Gastrocnemius medialis (tissue), 4 donors: ENCODE data around the gene GTF2I. TPM values are rescaled to one million over a fixed set of nuclear protein-coding genes. Genes with fewer than 3 reads are reported as not detected.
"Not testable (repeated sequence)": the region's sequence is repeated elsewhere in the genome, so short reads cannot be mapped to it uniquely, and the experiment has no call there.

ENCODE experiments used
- ATAC-seq, 2 donors: fragments of 150-250 bp; one replicate each; pipeline ENCODE4 v1.9.1; 2016
- DNase-seq, 2 donors: peaks; one replicate each; pipeline ENCODE4 v3.0.0-alpha.2; 2019
- H3K27ac ChIP-seq, 4 donors: fragments of 200-600 bp; sonication (generic); 1 replicate in 1 of 4; 2 replicates in 3 of 4; pipeline ENCODE4 v1.5.1; 2016 to 2018; ENCODE audit warnings: mild to moderate bottlenecking in 2 of 4, moderate library complexity in 1 of 4
- H3K27me3 ChIP-seq, 3 donors: fragments of 200-600 bp; sonication (generic) in 2 of 3; 1 replicate in 1 of 3; 2 replicates in 2 of 3; pipeline versions ENCODE4 v1.5.1 to v1.6.0; 2016 to 2019; ENCODE audit warnings: mild to moderate bottlenecking in 1 of 3, moderate library complexity in 1 of 3
- H3K36me3 ChIP-seq, 2 donors: fragments of 200-600 bp; sonication (generic) in 1 of 2; one replicate each; pipeline ENCODE4 v1.5.1; 2017 to 2018
- H3K4me1 ChIP-seq, 2 donors: fragments of 200-600 bp; sonication (generic) in 1 of 2; one replicate each; pipeline ENCODE4 v1.5.1; 2016 to 2017; ENCODE audit warnings: mild to moderate bottlenecking in 2 of 2
- H3K4me3 ChIP-seq, 4 donors: fragments of 200-600 bp; sonication (generic) in 3 of 4; 1 replicate in 1 of 4; 2 replicates in 3 of 4; pipeline ENCODE4 v1.5.1; 2016 to 2019; ENCODE audit warnings: mild to moderate bottlenecking in 2 of 4
- H3K9me3 ChIP-seq, 3 donors: fragments of 200-600 bp; sonication (generic) in 2 of 3; 1 replicate in 1 of 3; 2 replicates in 2 of 3; pipeline ENCODE4 v1.5.1; 2016 to 2019
- POLR2A ChIP-seq, 2 donors: fragments of 450-650 bp; IDR thresholded peaks; one replicate each; pipeline ENCODE4 v1.6.1; 2017; ENCODE audit warnings: antibody characterized with exemption in 2 of 2, mild to moderate bottlenecking in 2 of 2, moderate library complexity in 2 of 2
- in situ Hi-C, 4 donors: fragments of 200-750 bp; cut with MboI; loops; one replicate each; pipeline versions ENCODE4 v1.15.0 to v1.8.0; 2017; ENCODE audit warnings: low sequenced_read_pairs in 4 of 4
- intact Hi-C: fragments of 100-400 bp; cut with DNase I; formaldehyde crosslinking; loops from one replicate; pipeline ENCODE4 v1.15.1; 2023; ENCODE audit warnings: low total_unique reads
- total RNA-seq, 4 donors: library from RNA; depleted of rRNA; stranded (reverse); fragments of >200 nt; gene quantifications; one replicate each; pipeline versions ENCODE4 v1.1.0 to v1.2.3, GENCODE V29; 2016
- TF ChIP-seq, protein P1 (sequence below), 5 experiments: fragments of 450-650 bp in 3 of 5; fragments of 200-600 bp in 2 of 5; sonication (generic) in 2 of 5; IDR thresholded peaks in 4 of 5; conservative IDR thresholded peaks in 1 of 5; 1 replicate in 4 of 5; 2 replicates in 1 of 5; pipeline ENCODE4 v1.5.1; 2016 to 2019; ENCODE audit warnings: antibody characterized with exemption in 5 of 5, mild to moderate bottlenecking in 3 of 5, moderate library complexity in 3 of 5

Gene GTF2I
- total RNA-seq, 4 donors from 2014 or later, result 50.8 to 125 (median 104) TPM

DNA sequence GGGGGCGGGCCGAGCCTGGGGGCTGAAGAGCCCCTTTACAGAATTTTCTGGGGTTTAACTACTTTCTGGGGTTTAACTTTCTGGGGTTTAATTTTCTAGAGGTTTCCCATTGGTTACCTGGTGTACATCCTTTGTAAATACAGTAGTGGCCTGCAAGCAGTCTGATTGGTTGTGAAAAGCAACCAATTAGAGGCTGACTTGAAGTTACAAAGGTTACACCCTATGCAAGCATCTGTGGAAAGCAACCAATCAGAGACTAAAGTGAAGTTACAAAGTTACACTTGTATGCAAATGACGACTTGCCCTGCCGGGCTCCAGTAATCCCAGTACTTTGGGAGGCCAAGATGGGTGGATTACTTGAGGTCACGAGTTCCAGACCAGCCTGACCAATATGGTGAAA, 27.4 kb downstream of the GTF2I start:
- no peak for TF ChIP-seq POLR2A (IDR thresholded peaks at IDR 0.05)
- TF ChIP-seq, protein P1, sequence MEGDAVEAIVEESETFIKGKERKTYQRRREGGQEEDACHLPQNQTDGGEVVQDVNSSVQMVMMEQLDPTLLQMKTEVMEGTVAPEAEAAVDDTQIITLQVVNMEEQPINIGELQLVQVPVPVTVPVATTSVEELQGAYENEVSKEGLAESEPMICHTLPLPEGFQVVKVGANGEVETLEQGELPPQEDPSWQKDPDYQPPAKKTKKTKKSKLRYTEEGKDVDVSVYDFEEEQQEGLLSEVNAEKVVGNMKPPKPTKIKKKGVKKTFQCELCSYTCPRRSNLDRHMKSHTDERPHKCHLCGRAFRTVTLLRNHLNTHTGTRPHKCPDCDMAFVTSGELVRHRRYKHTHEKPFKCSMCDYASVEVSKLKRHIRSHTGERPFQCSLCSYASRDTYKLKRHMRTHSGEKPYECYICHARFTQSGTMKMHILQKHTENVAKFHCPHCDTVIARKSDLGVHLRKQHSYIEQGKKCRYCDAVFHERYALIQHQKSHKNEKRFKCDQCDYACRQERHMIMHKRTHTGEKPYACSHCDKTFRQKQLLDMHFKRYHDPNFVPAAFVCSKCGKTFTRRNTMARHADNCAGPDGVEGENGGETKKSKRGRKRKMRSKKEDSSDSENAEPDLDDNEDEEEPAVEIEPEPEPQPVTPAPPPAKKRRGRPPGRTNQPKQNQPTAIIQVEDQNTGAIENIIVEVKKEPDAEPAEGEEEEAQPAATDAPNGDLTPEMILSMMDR (IDR thresholded peaks at IDR 0.05 in 4 of 5, conservative IDR thresholded peaks at IDR 0.05 in 1 of 5), result no peak
- H3K27me3 ChIP-seq, result no peaks in the 10 kb centered on the region
- H3K9me3 ChIP-seq, result no peaks in the 10 kb centered on the region
- in situ Hi-C loops (loop anchor here in 1 of 4 donors (25.0 kb wide), 1 partner anchor 98 kb away; no protein-coding TSS in a partner anchor), intact Hi-C loops (no loop called here)
- peaks cover 0 to 17% of the 10 kb centered on the region in 2 donors for H3K4me1 ChIP-seq
- H3K36me3 ChIP-seq, result peaks cover 0 to 7% of the 10 kb centered on the region in 2 donors
- ATAC-seq, result no peak
- no peak overlapping the region for H3K4me3 ChIP-seq
- no peak for DNase-seq
- no peak overlapping the region for H3K27ac ChIP-seq

- intact Hi-C loops (no loop called here), in situ Hi-C loops (loop anchor here in 1 of 4 donors (25.0 kb wide), 1 partner anchor 103 kb away; no protein-coding TSS in a partner anchor)
- ATAC-seq, result no peak
These were observed 33.0 kb downstream of the GTF2I start for GRCh38 chr7:74690474-74690873.

GRCh38 chr7:74704419-74704818, 46.9 kb downstream of the GTF2I start:
- H3K4me3 ChIP-seq, ATAC-seq, H3K27me3 ChIP-seq, DNase-seq, H3K9me3 ChIP-seq, H3K4me1 ChIP-seq, H3K27ac ChIP-seq, intact Hi-C loops: not testable (repeated sequence)
- in situ Hi-C loops, result loop anchor here in 1 of 4 donors (25.0 kb wide), 1 partner anchor 92 kb away; no protein-coding TSS in a partner anchor
- H3K36me3 ChIP-seq, result peaks cover 0 to 87% of the 10 kb centered on the region in 2 donors

More at GRCh38 chr7:74690474-74690873, 33.0 kb downstream of the GTF2I start:
- no peaks in the 10 kb centered on the region for H3K9me3 ChIP-seq
- H3K4me3 ChIP-seq, result no peak overlapping the region
- H3K27ac ChIP-seq, result no peak overlapping the region
- peaks cover 3 to 55% of the 10 kb centered on the region in 2 donors for H3K36me3 ChIP-seq
- H3K27me3 ChIP-seq, result no peaks in the 10 kb centered on the region
- peaks cover 0 to 9% of the 10 kb centered on the region in 2 donors for H3K4me1 ChIP-seq
- TF ChIP-seq, protein P1 (IDR thresholded peaks at IDR 0.05 in 4 of 5, conservative IDR thresholded peaks at IDR 0.05 in 1 of 5), result no peak
- TF ChIP-seq POLR2A (IDR thresholded peaks at IDR 0.05), result no peak
- DNase-seq, result no peak

DNA sequence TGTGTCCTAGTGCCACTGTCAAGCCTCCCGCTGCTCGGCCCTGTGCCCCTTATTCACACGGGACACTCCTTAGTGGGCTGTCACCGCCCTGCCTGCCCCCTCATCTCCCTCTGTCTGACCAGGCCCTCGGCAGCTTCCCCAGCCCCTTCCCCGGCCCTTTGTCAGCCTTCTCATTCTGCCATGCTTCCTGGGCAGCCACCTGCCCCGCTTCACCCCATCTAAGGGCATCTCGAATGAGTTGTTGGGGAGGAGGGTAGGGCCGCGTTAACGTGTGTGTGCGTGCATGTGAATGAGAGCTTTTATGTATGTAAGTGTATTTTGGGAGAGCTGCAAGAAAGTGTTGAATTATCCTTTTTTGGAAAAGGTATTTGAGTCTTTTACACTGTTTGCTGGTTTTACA, 49.7 kb downstream of the GTF2I start:
- TF ChIP-seq, protein P1 (IDR thresholded peaks at IDR 0.05 in 4 of 5, conservative IDR thresholded peaks at IDR 0.05 in 1 of 5), result no peak
- TF ChIP-seq POLR2A (IDR thresholded peaks at IDR 0.05), result no peak
- peaks cover 0 to 86% of the 10 kb centered on the region in 2 donors for H3K36me3 ChIP-seq
- no peak overlapping the region for H3K27ac ChIP-seq
- no peaks in the 10 kb centered on the region for H3K4me1 ChIP-seq
- no peak overlapping the region for H3K4me3 ChIP-seq
- in situ Hi-C loops (loop anchor here in 1 of 4 donors (25.0 kb wide), 1 partner anchor 95 kb away; no protein-coding TSS in a partner anchor), intact Hi-C loops (no loop called here)
- no peaks in the 10 kb centered on the region for H3K9me3 ChIP-seq
- H3K27me3 ChIP-seq, result no peaks in the 10 kb centered on the region
- DNase-seq (no peak), ATAC-seq (no peak)

DNA sequence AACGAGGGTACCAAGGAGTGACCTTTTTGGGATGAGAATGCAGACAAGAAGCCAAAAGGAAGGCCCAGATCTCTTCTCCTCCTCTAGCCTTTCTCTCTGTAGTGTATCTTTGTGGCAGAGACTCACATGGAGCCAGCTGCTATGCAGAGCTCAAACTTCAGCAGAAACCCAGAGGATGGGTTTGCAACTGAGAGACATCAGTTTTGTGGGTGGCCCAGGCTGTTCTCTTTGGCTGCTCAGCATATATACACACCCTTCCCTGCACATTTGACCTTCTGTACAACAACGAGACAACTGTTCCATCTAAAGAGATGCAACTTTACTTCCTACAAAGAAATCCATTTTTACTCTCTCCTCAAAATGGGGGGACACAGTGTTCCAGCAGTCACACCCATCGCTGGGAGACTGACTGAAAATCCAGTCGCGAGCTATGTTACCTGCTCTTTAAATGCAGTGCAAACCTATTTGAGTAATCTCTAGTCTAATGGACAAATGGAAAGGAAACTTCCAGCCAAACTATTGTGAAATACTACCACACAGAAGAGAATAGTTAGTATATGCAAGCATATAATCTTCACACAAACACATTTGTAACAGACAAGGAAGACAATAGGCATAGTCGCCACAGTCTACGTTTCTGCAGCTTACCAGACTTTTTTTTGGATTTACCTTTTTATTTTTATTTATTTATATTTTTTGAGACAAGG, 51.2 kb downstream of the GTF2I start:
- intact Hi-C loops, result no loop called here

More for the DNA sequence above, 51.2 kb downstream of the GTF2I start:
- in situ Hi-C loops, result loop anchor here in 1 of 4 donors (25.0 kb wide), 1 partner anchor 96 kb away; no protein-coding TSS in a partner anchor
- DNase-seq, result no peak
- Histone ChIP-seq H3K27me3 (no peaks in the 10 kb centered on the region), H3K9me3 (no peaks in the 10 kb centered on the region), H3K36me3 (peaks cover 0 to 83% of the 10 kb centered on the region in 2 donors), H3K4me3 (no peak overlapping the region), H3K4me1 (no peaks in the 10 kb centered on the region), H3K27ac (no peak overlapping the region)
- TF ChIP-seq POLR2A (IDR thresholded peaks at IDR 0.05), result no peak
- TF ChIP-seq, protein P1 (IDR thresholded peaks at IDR 0.05 in 4 of 5, conservative IDR thresholded peaks at IDR 0.05 in 1 of 5), result no peak
- no peak for ATAC-seq
